ENCODE results near the gene PPIC.

Gene PPIC

GRCh38 chr5:123014689-123015088 is 21.8 kb downstream of the PPIC start:
- Histone ChIP-seq H3K27ac (ENCODE audit: low read depth, low read length) (no peak overlapping the region), H3K9ac (ENCODE audit: low read length in 5 of 5) (no peak overlapping the region), H3K9me3 (ENCODE audit: control insufficient read depth in 5 of 5, low read length in 5 of 5) (no peaks in the 10 kb centered on the region), H3K4me1 (ENCODE audit: control insufficient read depth in 5 of 5, insufficient read depth in 5 of 5, low read length in 5 of 5) (no peaks in the 10 kb centered on the region), H3K36me3 (ENCODE audit: control insufficient read depth in 5 of 5, insufficient read depth in 5 of 5, low read length in 5 of 5) (no peaks in the 10 kb centered on the region), H3K4me3 (ENCODE audit: low read depth in 1 of 5, low read length in 5 of 5) (no peak overlapping the region), H3K27me3 (ENCODE audit: control insufficient read depth in 5 of 5, insufficient read depth in 4 of 5, low read length in 5 of 5) (no peaks in the 10 kb centered on the region)

GRCh38 chr5:123012321-123012720 is 24.2 kb downstream of the PPIC start:
- Histone ChIP-seq H3K9ac (ENCODE audit: low read length in 5 of 5) (no peak overlapping the region), H3K9me3 (ENCODE audit: control insufficient read depth in 5 of 5, low read length in 5 of 5) (no peaks in the 10 kb centered on the region), H3K4me1 (ENCODE audit: control insufficient read depth in 5 of 5, insufficient read depth in 5 of 5, low read length in 5 of 5) (no peaks in the 10 kb centered on the region), H3K36me3 (ENCODE audit: control insufficient read depth in 5 of 5, insufficient read depth in 5 of 5, low read length in 5 of 5) (peaks cover 0 to 7% (median 0%) of the 10 kb centered on the region in 5 donors), H3K27ac (ENCODE audit: low read depth, low read length) (no peak overlapping the region), H3K4me3 (ENCODE audit: low read depth in 1 of 5, low read length in 5 of 5) (no peak overlapping the region), H3K27me3 (ENCODE audit: control insufficient read depth in 5 of 5, insufficient read depth in 4 of 5, low read length in 5 of 5) (no peaks in the 10 kb centered on the region)

- Histone ChIP-seq H3K9ac (ENCODE audit: low read length in 5 of 5) (no peak overlapping the region), H3K9me3 (ENCODE audit: control insufficient read depth in 5 of 5, low read length in 5 of 5) (no peaks in the 10 kb centered on the region), H3K4me1 (ENCODE audit: control insufficient read depth in 5 of 5, insufficient read depth in 5 of 5, low read length in 5 of 5) (no peaks in the 10 kb centered on the region), H3K27ac (ENCODE audit: low read depth, low read length) (no peak overlapping the region), H3K36me3 (ENCODE audit: control insufficient read depth in 5 of 5, insufficient read depth in 5 of 5, low read length in 5 of 5) (peaks cover 0 to 14% (median 8%) of the 10 kb centered on the region in 5 donors), H3K27me3 (ENCODE audit: control insufficient read depth in 5 of 5, insufficient read depth in 4 of 5, low read length in 5 of 5) (no peaks in the 10 kb centered on the region), H3K4me3 (ENCODE audit: low read depth in 1 of 5, low read length in 5 of 5) (no peak overlapping the region)
These were observed 28.8 kb downstream of the PPIC start for GRCh38 chr5:123007754-123008153.

- Histone ChIP-seq H3K9me3 (ENCODE audit: control insufficient read depth in 5 of 5, low read length in 5 of 5) (no peaks in the 10 kb centered on the region), H3K4me1 (ENCODE audit: control insufficient read depth in 5 of 5, insufficient read depth in 5 of 5, low read length in 5 of 5) (no peaks in the 10 kb centered on the region), H3K4me3 (ENCODE audit: low read depth in 1 of 5, low read length in 5 of 5) (no peak overlapping the region), H3K27ac (ENCODE audit: low read depth, low read length) (no peak overlapping the region), H3K36me3 (ENCODE audit: control insufficient read depth in 5 of 5, insufficient read depth in 5 of 5, low read length in 5 of 5) (peaks cover 0 to 14% (median 8%) of the 10 kb centered on the region in 5 donors), H3K27me3 (ENCODE audit: control insufficient read depth in 5 of 5, insufficient read depth in 4 of 5, low read length in 5 of 5) (no peaks in the 10 kb centered on the region), H3K9ac (ENCODE audit: low read length in 5 of 5) (no peak overlapping the region)
These were observed 29.3 kb downstream of the PPIC start for GRCh38 chr5:123007182-123007581.

- H3K4me1 ChIP-seq (ENCODE audit: control insufficient read depth in 5 of 5, insufficient read depth in 5 of 5, low read length in 5 of 5) = no peaks in the 10 kb centered on the region
- peaks cover 0 to 11% (median 10%) of the 10 kb centered on the region in 5 donors for H3K36me3 ChIP-seq (ENCODE audit: control insufficient read depth in 5 of 5, insufficient read depth in 5 of 5, low read length in 5 of 5)
- no peak overlapping the region for H3K9ac ChIP-seq (ENCODE audit: low read length in 5 of 5)
- H3K4me3 ChIP-seq (ENCODE audit: low read depth in 1 of 5, low read length in 5 of 5) = no peak overlapping the region
- no peaks in the 10 kb centered on the region for H3K9me3 ChIP-seq (ENCODE audit: control insufficient read depth in 5 of 5, low read length in 5 of 5)
- no peak overlapping the region for H3K27ac ChIP-seq (ENCODE audit: low read depth, low read length)
- H3K27me3 ChIP-seq (ENCODE audit: control insufficient read depth in 5 of 5, insufficient read depth in 4 of 5, low read length in 5 of 5) = no peaks in the 10 kb centered on the region
These were observed 34.7 kb downstream of the PPIC start for GRCh38 chr5:123001808-123002207.

GRCh38 chr5:123000731-123001130 is 35.8 kb downstream of the PPIC start:
- Histone ChIP-seq H3K9me3 (ENCODE audit: control insufficient read depth in 5 of 5, low read length in 5 of 5) (no peaks in the 10 kb centered on the region), H3K9ac (ENCODE audit: low read length in 5 of 5) (no peak overlapping the region), H3K27me3 (ENCODE audit: control insufficient read depth in 5 of 5, insufficient read depth in 4 of 5, low read length in 5 of 5) (no peaks in the 10 kb centered on the region), H3K4me3 (ENCODE audit: low read depth in 1 of 5, low read length in 5 of 5) (no peak overlapping the region), H3K36me3 (ENCODE audit: control insufficient read depth in 5 of 5, insufficient read depth in 5 of 5, low read length in 5 of 5) (peaks cover 0 to 10% (median 7%) of the 10 kb centered on the region in 5 donors), H3K4me1 (ENCODE audit: control insufficient read depth in 5 of 5, insufficient read depth in 5 of 5, low read length in 5 of 5) (no peaks in the 10 kb centered on the region), H3K27ac (ENCODE audit: low read depth, low read length) (no peak overlapping the region)

GRCh38 chr5:122999947-123000563 is 36.5 kb downstream of the PPIC start:
- no peaks in the 10 kb centered on the region for H3K9me3 ChIP-seq (ENCODE audit: control insufficient read depth in 5 of 5, low read length in 5 of 5)

GRCh38 chr5:122997294-122997693 is 39.2 kb downstream of the PPIC start:
- H3K4me3 ChIP-seq (ENCODE audit: low read depth in 1 of 5, low read length in 5 of 5) = no peak overlapping the region
- no peak overlapping the region for H3K9ac ChIP-seq (ENCODE audit: low read length in 5 of 5)
- H3K36me3 ChIP-seq (ENCODE audit: control insufficient read depth in 5 of 5, insufficient read depth in 5 of 5, low read length in 5 of 5) = peaks cover 0 to 4% (median 4%) of the 10 kb centered on the region in 5 donors

More at GRCh38 chr5:122999947-123000563, 36.5 kb downstream of the PPIC start:
- peaks cover 0 to 9% (median 7%) of the 10 kb centered on the region in 5 donors for H3K36me3 ChIP-seq (ENCODE audit: control insufficient read depth in 5 of 5, insufficient read depth in 5 of 5, low read length in 5 of 5)
- no peak overlapping the region for H3K27ac ChIP-seq (ENCODE audit: low read depth, low read length)
- no peaks in the 10 kb centered on the region for H3K27me3 ChIP-seq (ENCODE audit: control insufficient read depth in 5 of 5, insufficient read depth in 4 of 5, low read length in 5 of 5)
- no peak overlapping the region for H3K4me3 ChIP-seq (ENCODE audit: low read depth in 1 of 5, low read length in 5 of 5)
- no peak overlapping the region for H3K9ac ChIP-seq (ENCODE audit: low read length in 5 of 5)
- H3K4me1 ChIP-seq (ENCODE audit: control insufficient read depth in 5 of 5, insufficient read depth in 5 of 5, low read length in 5 of 5) = no peaks in the 10 kb centered on the region

GRCh38 chr5:122996091-122996490 is 40.4 kb downstream of the PPIC start:
- Histone ChIP-seq H3K27me3 (ENCODE audit: control insufficient read depth in 5 of 5, insufficient read depth in 4 of 5, low read length in 5 of 5) (no peaks in the 10 kb centered on the region), H3K4me1 (ENCODE audit: control insufficient read depth in 5 of 5, insufficient read depth in 5 of 5, low read length in 5 of 5) (no peaks in the 10 kb centered on the region), H3K36me3 (ENCODE audit: control insufficient read depth in 5 of 5, insufficient read depth in 5 of 5, low read length in 5 of 5) (peaks cover 0 to 4% (median 2%) of the 10 kb centered on the region in 5 donors), H3K4me3 (ENCODE audit: low read depth in 1 of 5, low read length in 5 of 5) (no peak overlapping the region), H3K27ac (ENCODE audit: low read depth, low read length) (no peak overlapping the region), H3K9me3 (ENCODE audit: control insufficient read depth in 5 of 5, low read length in 5 of 5) (no peaks in the 10 kb centered on the region), H3K9ac (ENCODE audit: low read length in 5 of 5) (no peak overlapping the region)

More at GRCh38 chr5:122997294-122997693, 39.2 kb downstream of the PPIC start:
- no peaks in the 10 kb centered on the region for H3K27me3 ChIP-seq (ENCODE audit: control insufficient read depth in 5 of 5, insufficient read depth in 4 of 5, low read length in 5 of 5)
- no peaks in the 10 kb centered on the region for H3K4me1 ChIP-seq (ENCODE audit: control insufficient read depth in 5 of 5, insufficient read depth in 5 of 5, low read length in 5 of 5)
- H3K9me3 ChIP-seq (ENCODE audit: control insufficient read depth in 5 of 5, low read length in 5 of 5) = no peaks in the 10 kb centered on the region
- no peak overlapping the region for H3K27ac ChIP-seq (ENCODE audit: low read depth, low read length)

- no peaks in the 10 kb centered on the region for H3K9me3 ChIP-seq (ENCODE audit: control insufficient read depth in 5 of 5, low read length in 5 of 5)
- no peak overlapping the region for H3K4me3 ChIP-seq (ENCODE audit: low read depth in 1 of 5, low read length in 5 of 5)
- H3K4me1 ChIP-seq (ENCODE audit: control insufficient read depth in 5 of 5, insufficient read depth in 5 of 5, low read length in 5 of 5) = no peaks in the 10 kb centered on the region
- H3K27ac ChIP-seq (ENCODE audit: low read depth, low read length) = no peak overlapping the region
- no peaks in the 10 kb centered on the region for H3K36me3 ChIP-seq (ENCODE audit: control insufficient read depth in 5 of 5, insufficient read depth in 5 of 5, low read length in 5 of 5)
- no peaks in the 10 kb centered on the region for H3K27me3 ChIP-seq (ENCODE audit: control insufficient read depth in 5 of 5, insufficient read depth in 4 of 5, low read length in 5 of 5)
- no peak overlapping the region for H3K9ac ChIP-seq (ENCODE audit: low read length in 5 of 5)
These were observed 50.4 kb downstream of the PPIC start for GRCh38 chr5:122985954-122986721.
